WI38 (cell line): ENCODE measurements around the gene TBATA.

Experiments used
- H3K4me3 ChIP-seq: 2 replicates; pipeline ENCODE4 v1.5.1; 2011; ENCODE audit warnings: low read depth, mild to moderate bottlenecking, control low read depth, low read length
- CTCF ChIP-seq: IDR thresholded peaks from 2 replicates; pipeline ENCODE4 v1.5.1; 2012; ENCODE audit warnings: low read depth, mild to moderate bottlenecking, control low read depth, low read length

Gene TBATA

DNA sequence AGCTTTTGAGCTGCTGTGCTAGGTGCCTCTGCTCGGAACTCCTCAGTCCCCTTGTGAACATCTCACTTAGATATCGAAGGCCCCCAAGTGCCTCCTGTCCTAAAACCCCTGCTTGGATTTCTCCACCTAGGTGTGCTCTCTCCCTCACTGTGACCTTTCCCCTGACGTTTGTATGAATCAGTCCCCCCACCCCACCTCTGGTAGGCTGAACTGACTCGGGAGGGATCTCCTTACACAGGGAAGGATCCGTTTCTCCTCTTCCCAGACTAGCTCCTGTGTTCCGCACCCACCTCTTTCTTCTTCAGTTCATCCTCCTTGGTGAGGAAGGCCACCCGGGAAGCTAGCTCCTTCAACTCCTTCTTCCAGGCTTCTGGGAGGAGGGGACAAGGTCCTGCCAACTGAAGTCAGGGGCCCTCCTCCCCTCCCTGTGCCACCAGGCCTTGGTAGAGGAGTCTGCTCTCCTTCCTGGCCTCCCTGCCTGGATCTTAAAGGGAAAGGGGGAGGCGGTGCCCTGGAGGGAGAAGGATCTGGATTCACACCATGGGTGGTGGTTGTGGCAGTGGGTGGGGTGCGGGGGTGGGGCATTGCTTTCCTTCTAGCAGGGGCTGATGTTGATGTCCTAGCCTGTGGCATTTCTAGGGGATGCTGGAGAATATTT, 6.8 kb downstream of the TBATA start:
- TF ChIP-seq CTCF = no peak
- H3K4me3 ChIP-seq = no peak overlapping the region

- no peak overlapping the region for H3K4me3 ChIP-seq
- TF ChIP-seq CTCF = no peak
Observed at GRCh38 chr10:70777063-70777875, 7.9 kb downstream of the TBATA start.

DNA sequence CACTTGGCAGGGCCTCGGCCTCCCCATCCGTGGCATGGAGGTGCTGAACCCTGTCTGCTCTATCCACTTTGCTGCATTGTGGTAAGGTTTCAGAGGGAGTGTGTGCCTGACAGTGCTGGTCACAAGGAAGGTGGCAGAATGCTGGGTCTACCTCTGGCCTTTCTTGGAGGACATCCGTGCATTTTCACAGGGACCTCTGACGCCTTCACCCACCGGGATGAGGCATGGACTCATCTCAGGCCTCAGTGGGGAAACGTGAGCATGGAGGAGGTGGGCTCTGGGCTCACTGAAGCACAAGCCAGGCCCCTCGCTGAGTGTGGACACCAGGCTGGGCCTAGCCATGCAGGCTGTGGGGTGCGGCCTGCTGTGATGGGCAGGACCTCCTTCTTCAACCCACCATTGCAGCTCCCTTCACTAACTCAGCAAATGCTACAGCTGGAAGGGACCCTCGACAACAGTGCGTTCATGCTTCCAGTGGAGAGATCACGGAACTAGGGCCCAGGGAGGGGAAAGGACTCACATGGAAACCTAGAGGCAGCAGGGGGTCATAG, 8.6 kb downstream of the TBATA start:
- no peak overlapping the region for H3K4me3 ChIP-seq
- TF ChIP-seq CTCF = no peak

DNA sequence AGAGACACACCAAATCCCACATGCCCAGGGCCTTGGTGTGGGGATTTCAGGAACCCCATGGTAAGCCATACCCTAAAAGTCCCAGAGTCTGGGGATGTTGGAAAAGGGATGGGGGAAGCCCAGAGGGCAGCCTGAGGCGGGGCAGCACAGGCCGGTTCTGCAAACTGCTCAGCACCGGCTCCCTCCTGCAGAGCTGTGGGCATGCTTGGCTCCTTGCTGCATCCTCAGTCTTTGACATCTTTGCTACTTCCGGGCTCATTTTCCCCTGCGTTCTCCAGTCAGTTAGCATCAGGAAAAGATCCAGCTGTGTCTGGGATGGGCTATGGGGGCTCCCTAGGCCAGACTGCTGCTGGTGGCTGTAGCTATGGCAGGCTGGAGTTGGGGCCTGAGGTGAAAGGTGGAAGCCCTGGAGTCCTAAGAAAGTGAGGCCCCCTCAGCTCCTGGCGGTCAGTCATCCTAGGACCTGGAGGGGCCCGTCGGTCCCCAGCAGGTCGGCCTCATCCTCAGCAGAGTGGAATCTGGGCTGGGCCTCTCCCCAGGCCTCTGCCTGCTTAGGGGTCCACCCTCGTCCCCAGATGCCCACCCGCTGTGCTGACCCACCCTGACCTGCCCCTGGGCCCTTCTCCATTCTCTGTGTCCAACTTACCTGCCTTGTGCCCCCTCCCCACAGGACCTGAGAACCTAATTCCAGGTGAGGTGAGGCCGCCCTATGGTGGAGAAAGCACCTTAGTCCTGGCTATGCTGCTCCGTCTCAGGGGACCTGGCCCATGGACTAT, 9.3 kb downstream of the TBATA start:
- H3K4me3 ChIP-seq = no peak overlapping the region
- TF ChIP-seq CTCF = no peak

GRCh38 chr10:70774810-70775678, 10.1 kb downstream of the TBATA start:
- TF ChIP-seq CTCF = no peak
- H3K4me3 ChIP-seq = no peak overlapping the region

GRCh38 chr10:70773965-70774809, 11.0 kb downstream of the TBATA start:
- no peak for TF ChIP-seq CTCF
- no peak overlapping the region for H3K4me3 ChIP-seq
